Measurements from ENCODE around the gene VPS13D.

DNA sequence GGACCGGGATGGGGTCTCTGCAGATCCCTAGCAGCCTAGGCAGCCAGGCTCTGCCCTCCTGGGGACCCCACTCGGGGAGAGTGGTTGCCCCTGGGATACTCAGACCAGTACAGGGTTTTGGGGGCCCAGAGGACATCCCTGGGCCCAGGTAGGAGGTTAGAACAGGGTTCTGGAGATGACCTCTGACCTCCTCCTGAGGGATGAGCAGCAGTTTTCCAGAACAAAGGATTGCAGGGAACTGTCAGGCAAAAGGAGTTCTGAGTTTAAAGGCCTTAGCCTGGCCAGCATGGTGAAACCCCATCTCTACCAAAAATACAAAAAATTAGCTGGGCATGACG lies 20.4 kb upstream of the VPS13D start:
- no peak for TF ChIP-seq POLR2A (IDR thresholded peaks at IDR 0.05; ENCODE audit: low read length)
- no peak for TF ChIP-seq GATA1 (IDR thresholded peaks at IDR 0.05; ENCODE audit: low read depth, low read length)

Data from erythroblast (primary cell).